Left hindlimb (tissue), 1 donor: ENCODE results near the gene ADAMTS15.

ENCODE experiments used
- DNase-seq: peaks from one replicate; pipeline ENCODE4 v3.0.0-alpha.2; 2018

The ADAMTS15 gene, protein sequence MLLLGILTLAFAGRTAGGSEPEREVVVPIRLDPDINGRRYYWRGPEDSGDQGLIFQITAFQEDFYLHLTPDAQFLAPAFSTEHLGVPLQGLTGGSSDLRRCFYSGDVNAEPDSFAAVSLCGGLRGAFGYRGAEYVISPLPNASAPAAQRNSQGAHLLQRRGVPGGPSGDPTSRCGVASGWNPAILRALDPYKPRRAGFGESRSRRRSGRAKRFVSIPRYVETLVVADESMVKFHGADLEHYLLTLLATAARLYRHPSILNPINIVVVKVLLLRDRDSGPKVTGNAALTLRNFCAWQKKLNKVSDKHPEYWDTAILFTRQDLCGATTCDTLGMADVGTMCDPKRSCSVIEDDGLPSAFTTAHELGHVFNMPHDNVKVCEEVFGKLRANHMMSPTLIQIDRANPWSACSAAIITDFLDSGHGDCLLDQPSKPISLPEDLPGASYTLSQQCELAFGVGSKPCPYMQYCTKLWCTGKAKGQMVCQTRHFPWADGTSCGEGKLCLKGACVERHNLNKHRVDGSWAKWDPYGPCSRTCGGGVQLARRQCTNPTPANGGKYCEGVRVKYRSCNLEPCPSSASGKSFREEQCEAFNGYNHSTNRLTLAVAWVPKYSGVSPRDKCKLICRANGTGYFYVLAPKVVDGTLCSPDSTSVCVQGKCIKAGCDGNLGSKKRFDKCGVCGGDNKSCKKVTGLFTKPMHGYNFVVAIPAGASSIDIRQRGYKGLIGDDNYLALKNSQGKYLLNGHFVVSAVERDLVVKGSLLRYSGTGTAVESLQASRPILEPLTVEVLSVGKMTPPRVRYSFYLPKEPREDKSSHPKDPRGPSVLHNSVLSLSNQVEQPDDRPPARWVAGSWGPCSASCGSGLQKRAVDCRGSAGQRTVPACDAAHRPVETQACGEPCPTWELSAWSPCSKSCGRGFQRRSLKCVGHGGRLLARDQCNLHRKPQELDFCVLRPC

DNA sequence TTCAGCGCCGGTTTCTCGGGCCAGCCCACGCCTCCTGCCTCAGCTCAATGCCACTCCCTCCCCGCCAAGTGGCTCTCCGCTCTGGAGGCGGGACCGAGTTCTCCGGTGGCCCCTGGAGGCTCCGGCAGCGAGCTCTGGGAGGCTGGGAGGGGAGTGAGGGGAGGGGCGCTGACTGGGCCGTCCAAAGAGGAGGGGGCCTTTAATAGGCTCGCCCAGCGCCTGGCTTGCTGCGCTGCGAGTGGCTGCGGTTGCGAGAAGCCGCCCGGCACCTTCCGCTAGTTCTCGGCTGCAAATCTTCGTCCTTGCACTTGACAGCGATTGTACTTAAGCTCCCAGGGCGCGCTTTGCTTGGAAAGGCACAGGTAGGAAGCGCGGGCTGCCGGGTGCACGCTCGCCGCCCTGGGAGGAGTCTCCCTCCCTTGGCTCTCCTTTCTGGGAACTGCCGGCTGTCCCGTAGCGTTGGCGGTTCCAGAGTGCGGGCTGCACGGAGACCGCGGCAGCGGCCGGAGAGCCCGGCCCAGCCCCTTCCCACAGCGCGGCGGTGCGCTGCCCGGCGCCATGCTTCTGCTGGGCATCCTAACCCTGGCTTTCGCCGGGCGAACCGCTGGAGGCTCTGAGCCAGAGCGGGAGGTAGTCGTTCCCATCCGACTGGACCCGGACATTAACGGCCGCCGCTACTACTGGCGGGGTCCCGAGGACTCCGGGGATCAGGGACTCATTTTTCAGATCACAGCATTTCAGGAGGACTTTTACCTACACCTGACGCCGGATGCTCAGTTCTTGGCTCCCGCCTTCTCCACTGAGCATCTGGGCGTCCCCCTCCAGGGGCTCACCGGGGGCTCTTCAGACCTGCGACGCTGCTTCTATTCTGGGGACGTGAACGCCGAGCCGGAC lies at the start of gene ADAMTS15:
ADAMTS15 (plus strand) TSS at position 230 of the 894 bp plus-strand sequence; CDS start at position 559, 329 bp downstream.
- peak; percentile 93 for DNase-seq

DNA sequence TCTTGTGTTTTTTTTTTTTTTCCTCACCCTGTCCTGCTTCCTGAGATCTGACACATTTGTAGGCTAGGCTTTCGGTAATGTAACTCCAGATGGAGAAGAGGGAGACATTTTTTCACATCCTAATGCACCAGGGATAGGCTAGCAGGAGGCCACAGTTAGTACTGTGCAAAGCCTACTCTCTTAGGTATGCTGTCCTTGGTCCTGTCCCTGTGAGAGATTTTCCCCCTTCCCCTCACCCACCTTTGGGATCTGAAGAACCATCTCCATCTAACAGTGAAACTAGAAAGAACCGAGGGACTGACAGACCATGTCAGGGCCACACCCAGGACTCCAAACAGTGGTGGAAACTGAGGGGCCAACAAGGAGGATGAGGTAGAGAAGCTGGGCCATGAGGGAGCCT lies 49.2 kb upstream of the ADAMTS15 start:
- DNase-seq: no peak

DNA sequence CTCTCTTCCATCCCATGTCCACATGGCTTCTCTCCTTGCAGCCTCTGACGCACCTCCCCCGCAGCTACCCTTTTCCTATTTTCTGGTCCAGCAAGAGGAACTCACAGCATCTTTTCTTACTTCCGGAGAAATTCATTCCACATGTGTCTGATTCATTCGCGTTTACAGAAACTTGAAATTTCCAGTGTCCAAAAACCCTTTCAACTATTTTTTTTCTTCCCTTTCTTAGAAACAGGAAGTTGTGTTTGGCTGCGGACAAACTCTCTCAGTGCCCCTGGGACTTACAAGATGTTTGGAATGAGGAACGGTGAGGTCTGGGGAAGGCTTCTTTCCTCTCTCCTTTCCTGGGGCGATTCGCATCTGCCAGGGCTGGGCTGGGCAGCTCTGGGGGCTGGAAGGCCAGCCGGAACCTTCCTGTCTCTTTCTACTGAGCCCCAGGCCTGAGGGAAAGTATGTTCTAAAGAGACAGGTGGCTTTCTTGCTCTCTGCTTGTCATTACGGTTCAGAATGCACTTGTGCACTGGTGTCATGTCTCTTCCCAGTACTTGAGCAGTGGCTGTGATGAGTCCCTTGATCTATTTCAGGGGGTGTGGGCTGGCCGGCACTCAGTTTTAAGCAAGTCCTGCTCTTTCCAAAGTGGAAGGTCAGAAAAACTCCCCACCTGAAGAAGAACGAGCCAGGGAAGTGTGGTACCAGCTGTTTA lies 47.5 kb upstream of the ADAMTS15 start:
- DNase-seq: peak; percentile 47

DNA sequence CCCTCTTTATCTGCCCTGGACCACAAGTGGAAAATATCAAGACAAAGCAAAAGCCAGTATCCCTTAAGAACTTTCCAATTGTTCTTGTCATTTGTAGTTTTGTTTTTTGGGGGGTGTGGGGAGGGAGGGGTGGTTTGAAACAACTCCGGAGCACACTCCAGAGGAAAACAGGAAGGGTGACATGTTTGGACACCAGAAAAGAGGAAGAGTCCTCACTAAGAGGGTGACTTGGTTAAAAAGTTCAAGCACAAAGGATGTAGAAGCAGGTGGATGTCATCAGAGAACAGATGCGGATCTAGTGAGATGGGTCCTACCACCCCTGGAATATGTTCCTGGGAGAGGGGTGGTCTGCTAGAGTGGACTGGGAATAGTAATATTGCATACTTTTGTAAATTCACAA lies 45.9 kb upstream of the ADAMTS15 start:
- DNase-seq: no peak

DNA sequence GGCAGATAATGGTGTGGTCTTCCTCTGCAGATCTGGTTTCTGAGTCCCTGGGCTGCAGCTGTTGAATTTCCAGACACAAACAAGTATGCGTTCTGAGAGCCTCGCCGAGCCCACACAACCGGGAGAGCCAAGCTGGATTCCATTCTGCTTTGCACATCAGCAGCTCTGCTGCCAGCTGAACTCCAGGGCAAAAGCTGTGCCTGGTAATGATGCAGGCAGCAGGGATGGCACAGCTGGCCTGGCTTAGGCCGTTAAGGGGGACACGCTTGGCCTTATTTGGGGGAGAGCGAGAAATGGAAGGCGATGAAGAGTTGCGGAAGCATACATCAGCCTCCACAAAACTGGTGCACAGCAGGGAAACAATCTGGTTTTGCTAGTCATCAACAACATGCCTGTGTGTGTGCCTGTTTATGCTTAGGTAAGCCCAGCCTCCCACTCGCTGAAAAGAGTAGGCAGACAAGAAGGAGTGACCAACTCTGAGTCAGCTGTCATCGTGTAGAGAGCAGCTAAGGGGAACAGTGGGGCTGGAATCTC lies 45.1 kb upstream of the ADAMTS15 start:
- peak; percentile 81 for DNase-seq

DNA sequence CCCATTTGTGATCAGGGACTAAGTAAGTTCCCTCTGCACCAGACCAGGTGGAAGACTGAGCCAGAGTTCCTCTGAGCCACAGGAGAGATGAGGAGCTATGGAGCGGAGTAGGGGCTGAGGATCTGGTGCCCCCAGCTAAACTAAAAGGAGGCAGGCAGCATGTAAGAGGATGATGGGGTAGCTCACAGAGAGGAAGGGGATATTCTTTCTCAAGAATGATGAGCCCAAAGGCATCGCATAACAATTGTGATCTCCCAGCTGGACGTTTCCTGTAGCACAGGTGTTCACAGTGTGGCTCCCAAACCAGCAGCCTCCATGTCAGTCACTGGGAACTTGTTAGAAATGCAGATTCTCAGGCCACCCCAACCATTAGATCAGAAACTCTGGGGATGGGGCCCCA lies 44.5 kb upstream of the ADAMTS15 start:
- no peak for DNase-seq

DNA sequence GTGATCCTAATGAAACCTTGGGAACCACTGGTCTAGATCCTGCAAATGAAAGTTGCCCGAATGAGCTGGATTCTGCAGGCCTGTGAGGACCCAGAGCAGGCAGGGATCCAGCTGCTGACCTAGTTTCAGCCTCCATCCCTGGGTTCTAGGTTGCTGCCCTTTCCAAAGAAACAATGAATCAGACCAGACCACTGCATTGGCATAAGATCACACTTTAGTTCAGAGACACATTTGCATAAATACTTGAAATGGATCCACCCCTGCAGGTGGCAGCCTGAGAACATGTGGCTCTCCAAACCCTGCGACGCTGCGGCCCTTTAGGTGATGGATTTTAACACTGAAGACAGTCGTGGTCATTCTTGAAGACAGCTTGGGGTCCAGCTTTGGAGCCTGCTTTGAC lies 43.7 kb upstream of the ADAMTS15 start:
- DNase-seq: no peak

DNA sequence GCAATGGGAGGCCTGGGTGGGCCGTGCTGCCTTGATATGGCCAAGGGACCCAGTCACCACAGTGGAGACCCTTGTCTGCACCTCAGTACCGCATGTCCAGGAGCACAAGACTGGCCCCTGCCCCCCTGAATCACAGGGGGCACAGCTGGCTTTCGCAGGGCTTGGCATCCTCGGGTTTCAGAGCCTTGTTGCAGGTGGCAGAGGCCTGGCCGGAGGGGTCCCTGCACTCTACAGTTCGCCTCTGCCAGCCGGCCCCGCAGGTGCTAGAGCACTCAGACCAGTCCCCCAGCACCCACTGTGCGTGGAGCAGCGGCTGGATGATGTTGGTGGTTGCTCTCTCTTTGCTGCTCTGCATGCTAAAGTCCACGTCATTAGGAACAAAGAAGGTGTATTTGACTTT lies 43.0 kb upstream of the ADAMTS15 start:
- DNase-seq: no peak

DNA sequence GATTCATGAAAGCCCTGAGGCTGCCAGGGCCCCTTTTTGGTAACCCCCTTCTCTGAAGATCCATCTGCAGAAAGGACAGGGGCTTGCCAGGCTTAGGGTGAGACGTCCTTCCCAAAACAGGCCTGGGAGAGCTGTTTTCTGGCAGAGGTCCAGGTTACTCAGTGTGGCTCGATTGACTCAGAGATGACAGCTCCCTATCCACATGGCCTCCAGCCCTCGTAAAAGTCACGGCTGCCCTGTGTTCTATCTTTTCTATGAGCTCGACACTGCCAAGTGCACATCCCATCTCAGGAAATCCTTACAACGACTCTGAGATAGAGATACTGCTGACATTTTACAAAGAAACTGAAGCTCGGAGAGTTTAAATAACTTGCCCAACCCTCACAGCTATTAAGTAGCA lies 40.5 kb upstream of the ADAMTS15 start:
- DNase-seq: no peak

DNA sequence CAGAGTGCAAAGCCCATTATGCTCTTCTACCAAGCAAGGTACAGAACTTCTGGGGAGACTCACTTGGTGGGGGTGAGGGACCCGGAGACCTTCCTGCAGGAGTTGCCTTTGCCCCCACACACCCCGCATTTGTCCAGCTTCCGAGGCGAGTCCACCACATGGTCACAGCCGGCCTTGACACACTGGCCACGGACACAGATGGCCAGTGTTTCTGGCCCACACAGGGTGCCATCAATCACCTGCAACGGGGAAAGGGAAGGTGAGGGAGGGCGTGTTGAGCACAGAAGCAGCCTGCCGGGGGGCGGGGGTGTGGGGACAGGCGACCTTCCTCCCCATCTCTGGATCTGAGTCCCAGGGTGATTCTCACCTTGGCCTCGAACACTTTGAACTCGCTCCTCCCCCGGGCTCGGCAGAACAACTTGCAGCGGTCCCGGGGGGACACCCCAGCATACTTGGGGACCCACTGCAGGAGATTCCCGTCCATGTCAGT lies 40.0 kb upstream of the ADAMTS15 start:
- DNase-seq: no peak

DNA sequence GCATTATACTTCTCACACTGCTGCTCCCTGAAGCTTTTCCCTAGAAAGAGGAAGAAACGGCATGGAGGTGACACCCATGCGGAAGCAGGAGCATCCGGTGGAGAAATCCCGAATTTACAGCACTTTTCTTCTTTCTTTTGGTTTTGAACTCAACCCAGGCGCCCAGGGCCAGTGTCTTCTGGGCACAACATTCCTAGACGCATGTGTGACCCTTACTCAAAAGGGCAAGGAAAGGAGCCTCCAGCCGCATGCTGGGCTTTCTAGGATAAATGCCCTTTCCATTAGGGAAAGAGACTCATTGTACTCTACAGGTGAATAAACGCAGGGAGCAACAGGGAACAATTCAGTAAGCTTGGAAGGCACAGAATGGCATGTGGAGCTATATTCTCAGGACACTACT lies 39.5 kb upstream of the ADAMTS15 start:
- DNase-seq: no peak

DNA sequence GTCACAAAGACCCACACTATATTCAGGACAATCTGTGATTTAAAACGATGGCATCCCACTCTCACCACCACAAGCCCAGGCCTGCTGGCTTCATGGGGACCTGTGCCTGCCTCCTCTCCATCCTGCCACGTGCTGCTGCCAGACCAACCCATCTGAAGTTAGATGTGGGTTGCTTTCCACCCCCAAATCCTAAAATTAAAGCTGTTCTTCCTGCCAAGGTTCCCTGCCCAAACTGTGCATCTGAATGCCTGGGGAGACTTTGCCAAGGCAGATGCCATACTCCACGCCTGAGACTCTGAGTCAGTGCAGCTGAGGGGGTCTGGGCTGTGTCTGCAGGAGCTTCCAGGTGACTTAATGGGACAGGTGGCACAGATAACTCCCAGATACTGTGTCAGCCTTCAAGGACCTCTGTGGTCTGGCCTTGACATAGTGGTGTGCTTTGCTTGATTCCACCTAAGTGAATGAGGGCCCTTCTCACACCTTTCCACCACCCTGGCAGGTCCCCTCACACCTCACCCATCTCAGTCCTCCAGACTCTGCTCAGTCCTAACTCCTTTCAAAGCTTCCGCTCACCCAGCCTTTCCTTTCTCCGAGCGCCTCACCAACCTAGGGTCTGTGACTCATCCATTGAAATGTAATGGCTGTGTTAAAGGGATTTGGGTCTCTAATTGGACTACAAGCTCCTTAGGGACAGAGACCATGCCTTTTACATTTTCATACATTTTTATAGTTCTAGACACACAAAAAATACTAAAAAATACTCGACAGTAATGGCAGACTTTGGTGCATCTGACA lies 38.7 kb upstream of the ADAMTS15 start:
- DNase-seq: no peak

DNA sequence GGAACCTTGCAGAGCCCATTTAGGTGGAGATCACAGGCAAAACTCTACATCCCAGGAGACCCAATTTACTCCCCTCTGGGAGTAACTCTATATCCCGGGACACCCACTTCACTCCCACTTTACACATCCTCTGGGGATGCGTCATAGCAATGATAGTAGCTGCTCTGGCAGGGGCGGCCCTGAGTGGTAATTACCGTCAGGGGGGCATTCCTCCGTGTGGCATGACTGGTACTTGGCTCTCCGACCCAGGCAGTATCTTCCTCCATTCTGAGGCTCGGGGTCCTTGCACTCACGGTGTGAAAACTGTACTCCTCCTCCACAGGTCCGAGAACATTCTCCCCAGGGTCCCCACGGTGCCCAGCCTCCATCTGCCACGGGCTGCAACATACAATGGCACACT lies 37.2 kb upstream of the ADAMTS15 start:
- DNase-seq: no peak

DNA sequence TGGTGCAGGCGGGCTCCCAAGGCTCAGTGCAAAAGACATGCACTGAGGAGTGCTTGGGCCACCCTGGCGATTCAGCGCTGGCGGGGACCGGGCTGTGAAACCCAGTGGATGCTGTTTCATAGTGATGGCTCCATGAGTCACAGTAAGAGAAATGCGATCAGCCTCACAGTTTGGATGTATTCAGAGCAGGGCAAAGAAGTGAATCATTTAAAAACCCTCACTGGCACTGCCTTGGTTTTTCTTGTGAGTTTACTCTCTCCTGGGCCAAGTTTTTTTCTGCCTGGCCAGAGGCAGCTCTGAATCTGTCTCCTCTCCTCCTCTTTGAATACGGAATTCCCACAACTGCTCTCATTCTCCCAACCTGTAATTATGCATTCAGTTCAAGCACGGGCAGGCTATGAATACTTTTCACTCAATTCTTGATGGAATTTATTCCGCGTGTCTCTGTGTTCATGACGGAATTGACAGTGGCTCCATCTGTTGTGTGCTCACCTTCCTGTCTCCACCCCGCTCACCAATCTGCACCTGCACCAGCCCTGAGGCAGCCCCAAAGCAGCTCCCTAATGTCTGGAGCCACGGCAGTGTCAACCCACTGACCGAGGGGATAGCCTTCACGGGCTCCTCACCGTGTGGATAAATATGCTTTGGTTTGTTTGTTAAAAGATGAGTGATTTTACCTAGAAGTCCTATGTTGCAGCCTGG lies 34.9 kb upstream of the ADAMTS15 start:
- no peak for DNase-seq

DNA sequence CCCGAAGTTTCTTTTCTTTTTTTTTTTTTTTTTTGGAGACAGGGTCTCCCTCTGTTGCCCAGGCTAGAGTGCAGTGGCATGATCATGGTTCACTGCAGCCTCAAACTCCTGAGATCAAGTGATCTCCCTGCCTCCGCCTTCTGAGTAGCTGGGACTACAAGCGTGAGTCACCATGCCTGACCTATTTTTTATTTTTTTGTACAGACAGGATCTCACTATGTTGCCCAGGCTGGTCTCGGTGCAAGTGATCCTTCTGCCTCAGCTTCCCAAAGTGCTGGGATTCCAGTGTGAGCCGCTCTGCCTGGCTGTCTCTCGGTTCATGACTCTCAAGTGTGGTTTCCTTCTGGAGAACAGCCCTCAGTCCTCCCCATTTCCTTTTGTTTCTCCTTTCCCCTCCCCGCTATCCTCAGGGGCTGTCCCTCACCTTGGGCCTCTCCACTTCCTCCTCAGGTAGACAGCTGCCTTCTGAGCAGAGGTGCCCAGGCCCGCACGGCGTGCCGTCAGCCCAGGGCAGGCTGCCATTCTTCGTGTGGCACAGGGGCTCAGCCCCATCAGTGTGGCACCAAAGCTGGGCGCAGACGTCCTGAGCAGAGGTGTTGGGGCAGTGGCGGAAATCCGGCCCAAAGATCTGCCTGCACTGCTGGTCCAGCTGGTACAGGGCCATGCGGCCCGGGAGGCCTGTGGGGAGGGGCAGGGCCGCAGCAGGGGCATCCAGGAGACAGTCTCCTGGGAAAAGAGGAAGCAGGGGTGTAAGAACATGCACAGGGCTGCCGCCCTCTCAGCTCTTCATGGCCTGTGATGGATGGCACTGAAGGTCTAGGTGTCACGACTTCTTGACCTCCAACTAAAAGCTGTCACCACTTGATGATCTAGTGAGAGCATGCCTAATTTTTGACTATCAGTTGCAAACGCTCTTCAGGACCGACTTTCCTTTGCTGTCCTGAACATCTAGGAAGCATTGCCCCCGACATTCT lies 34.1 kb upstream of the ADAMTS15 start:
- DNase-seq: no peak

DNA sequence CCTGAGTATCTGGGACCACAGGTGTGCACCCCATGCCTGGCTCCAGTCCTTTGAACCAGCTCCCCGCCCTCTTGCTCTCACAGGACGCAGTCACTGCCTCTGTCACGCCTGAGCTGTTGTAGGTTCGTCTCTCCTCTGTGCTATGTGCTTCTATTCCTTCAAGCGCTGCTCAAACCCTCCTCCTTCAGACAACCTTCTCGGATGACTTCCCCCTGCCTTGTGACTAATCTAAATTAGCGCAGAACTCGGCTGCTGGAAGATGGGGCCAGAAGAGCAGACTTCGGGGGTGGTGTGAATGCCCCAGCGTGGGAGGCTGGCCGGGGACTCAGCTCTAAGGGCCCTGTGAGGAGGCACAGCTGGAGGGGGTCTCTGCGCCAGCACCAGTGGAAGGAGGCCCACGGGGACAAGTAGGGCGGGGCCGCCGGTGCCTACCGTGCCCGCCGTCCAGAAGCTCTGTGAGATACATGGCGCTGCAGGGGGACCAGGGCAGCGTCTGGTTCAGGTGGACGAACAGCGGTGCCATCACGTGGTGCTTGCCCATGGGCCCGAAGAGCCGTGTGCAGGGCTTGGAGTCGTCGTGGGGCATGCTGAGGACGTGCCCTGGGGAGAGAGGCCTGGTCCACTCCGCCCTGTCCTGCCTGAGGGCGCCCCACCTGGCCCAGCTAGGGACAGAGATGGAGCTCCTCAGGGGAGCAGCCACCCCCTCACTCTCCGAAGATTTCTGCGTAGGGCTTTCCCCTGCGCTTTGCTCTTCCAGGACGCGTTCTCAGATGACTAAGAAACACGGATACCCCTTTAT lies 32.5 kb upstream of the ADAMTS15 start:
- DNase-seq: no peak

DNA sequence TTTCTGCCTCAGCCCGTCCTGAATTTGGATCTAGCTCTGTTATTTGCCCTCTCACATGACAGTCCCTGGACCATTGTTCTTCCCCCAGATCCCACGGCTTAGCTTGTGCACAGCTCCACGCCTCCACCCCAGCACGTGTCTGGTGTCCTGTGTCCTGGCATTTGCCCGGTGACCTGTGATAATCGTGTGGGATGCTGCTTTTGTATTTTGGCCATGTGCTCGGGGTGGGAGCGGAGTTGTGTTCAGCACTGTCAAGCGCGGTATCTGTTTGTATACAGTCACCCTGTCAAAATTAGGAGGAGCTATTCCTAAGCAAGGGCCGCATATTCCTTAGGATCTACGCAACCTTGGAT lies 31.9 kb upstream of the ADAMTS15 start:
- no peak for DNase-seq

DNA sequence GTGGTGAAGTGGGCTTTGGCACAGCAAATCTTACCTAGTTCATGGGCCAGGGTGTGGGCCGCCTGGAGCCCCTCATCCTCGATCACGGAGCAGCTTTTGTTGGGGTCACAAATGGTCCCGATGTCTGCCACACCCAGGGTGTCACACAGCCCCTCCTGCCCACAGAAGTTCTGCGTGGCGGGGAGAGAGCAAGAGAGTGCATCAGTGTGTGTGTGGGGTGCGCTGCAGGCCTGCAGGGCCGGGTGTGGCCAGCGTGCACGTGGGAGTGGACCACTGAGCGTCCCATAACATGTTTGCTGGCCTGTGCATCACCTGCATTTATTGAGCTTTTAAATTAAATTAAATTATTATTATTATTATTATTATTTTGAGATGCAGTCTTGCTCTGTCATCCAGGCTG lies 31.5 kb upstream of the ADAMTS15 start:
- no peak for DNase-seq
